CD4-positive, alpha-beta T cell treated with Interleukin-17A for 4 hours (primary cell): ENCODE measurements around the gene GPR37L1.
"Not testable (repeated sequence)": the region's sequence is repeated elsewhere in the genome, so short reads cannot be mapped to it uniquely, and the experiment has no call there.

Experiments used
- DNase-seq: peaks from one replicate; pipeline ENCODE4 v3.0.0-alpha.2; 2020; ENCODE audit warnings: mixed read lengths

Gene GPR37L1

DNA sequence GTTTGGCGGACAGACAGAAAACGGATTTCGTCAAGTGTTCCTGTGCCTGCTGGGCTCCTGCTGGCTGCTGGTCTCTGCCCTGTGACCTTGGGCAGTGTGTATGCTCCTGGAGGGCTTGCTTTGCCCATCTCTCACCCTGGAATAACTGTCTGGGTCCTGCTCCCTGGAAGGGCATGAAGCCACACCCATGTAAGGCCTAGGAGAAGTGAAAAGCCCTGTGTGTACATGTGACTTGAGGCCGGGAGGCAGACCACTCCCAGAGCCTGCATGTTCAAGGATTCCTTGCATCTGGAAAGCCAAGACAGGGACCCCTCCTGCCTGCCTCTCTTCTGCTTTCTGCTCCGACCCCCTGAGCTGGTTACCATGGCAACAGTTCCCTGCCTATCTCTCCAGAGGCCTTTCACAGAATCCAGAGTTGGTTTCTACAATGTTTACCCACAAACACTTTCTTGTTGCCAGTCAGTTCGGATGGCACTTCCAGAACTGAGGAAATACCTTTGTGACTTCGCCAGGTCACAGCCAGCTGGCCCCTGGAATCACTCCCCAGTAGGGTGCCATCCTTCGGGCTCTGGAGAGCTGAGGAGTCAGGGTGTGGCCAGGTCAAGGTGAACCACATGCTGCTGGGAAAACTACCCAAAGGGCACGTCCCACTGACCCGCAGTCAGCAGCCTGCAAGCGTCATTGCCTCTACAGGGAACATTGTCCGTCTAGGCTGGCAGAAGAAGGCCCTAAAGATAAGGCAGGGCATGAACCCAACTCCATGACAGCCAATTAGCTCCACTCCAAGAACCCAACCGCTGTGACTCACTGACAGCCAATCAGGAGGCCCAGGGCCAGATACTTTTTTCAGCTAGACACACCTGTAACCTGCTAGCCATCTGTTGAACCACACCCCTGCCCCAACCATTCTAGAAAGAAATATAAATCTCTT is 14.7 kb upstream of the GPR37L1 start:
- no peak for DNase-seq

- DNase-seq = no peak
Measured at GRCh38 chr1:202110977-202111376, 11.7 kb upstream of the GPR37L1 start.

- DNase-seq = not testable (repeated sequence)
Measured at GRCh38 chr1:202111589-202111988, 11.1 kb upstream of the GPR37L1 start.

DNA sequence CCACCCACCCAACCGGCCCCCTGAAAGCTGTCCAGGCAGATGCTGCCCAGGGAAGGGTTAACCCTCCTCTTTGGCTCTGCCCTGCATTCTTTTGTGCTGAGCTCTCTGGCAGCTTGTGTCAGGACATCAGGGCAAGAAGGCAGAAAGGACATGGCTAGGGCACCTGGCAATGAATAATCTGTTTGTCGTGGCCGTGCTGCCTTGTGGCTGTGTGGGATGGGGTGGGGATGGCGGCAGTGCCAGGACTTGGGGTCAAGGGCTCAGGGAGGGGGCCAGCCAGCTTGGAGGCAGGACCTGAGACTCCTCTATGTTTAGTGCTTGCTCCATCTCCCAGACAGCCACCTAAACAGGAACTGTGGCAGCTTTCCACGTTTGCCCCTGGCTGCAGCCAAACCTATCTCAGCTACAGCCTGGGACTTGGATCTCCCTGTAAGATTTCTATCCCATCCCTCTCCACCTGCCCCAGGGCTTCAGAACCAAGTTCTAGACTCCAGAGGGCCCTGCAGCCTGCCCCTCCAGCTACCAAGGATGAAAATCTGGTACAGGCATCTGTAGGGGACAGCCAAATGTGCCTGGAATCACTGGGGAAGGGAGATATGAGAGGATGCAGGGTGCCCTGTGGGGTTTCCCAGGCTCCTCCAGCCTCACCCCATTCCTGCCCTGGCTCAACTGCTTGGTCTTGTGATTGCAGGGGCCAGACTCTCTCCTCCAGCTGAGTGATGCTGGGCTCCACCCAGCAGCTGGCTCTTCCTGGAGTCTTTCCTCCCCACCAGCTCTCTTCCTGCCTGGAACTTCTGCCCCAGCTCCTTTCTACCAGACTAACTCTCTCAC is 9.6 kb upstream of the GPR37L1 start:
- no peak for DNase-seq

GRCh38 chr1:202113690-202114300 is 8.9 kb upstream of the GPR37L1 start:
- DNase-seq = no peak

DNA sequence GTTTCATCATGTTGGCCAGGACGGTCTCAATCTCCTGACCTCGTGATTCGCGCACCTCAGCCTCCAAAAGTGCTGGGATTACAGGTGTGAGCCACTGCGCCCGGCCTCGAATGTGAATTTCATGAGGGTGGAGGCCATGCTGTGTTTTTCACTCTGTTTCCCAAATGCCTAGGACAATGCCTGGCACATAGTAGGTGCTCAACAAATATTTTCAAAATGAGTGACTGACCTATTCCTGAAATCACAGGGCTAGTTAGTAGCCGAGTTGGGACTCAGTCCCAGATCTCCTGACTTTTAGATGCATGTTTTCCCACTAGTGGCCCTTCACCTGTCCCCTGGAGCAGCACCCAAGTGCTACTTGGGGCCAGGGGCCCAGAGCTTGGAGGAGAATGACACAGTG is 6.4 kb upstream of the GPR37L1 start:
- DNase-seq = no peak

DNA sequence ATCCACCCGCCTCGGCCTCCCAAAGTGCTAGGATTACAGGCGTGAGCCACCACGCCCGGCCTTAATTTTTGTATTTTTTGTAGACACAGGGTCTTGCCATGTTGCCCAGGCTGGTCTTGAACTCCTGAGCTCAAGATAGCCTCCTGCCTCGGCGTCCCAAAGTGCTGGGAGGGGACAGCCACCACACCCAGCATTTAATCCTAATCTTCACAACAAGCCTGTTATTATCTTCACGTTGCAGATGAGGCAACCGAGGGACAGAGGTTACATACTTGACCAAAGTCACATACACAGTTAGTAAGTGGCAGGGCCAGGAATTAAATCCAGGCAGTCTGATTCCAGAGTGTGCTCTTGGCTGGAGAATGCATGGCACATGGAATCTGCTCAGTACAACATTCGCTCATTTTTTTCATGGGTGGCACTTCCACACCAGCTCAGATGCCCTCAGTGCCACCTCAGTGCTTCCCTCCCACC is 4.8 kb upstream of the GPR37L1 start:
- no peak for DNase-seq

DNA sequence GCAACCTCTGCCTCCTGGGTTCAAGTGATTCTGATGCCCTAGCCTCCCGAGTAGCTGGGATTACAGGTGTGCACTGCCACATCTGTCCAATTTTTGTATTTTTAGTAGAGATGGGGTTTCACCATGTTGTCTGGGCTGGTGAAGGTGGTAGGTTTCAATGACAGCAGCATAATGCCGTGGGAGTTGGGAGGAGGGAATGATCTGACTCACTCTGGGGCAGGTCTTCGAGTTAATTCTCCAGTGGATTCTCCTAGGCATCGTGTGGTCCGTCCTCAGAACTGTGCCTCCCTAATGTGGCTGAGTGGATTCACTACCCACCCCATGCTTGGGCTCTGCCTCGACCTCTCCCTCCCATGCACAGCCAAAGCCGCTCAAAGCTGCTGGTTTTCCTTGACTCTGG is 1.7 kb upstream of the GPR37L1 start:
- DNase-seq = no peak

- no peak for DNase-seq
Measured at GRCh38 chr1:202123336-202123813, 658 bp downstream of the GPR37L1 start.

GRCh38 chr1:202124142-202124541 is 1.4 kb downstream of the GPR37L1 start:
- DNase-seq = no peak

- no peak for DNase-seq
Measured at GRCh38 chr1:202125611-202126010, 2.9 kb downstream of the GPR37L1 start.

DNA sequence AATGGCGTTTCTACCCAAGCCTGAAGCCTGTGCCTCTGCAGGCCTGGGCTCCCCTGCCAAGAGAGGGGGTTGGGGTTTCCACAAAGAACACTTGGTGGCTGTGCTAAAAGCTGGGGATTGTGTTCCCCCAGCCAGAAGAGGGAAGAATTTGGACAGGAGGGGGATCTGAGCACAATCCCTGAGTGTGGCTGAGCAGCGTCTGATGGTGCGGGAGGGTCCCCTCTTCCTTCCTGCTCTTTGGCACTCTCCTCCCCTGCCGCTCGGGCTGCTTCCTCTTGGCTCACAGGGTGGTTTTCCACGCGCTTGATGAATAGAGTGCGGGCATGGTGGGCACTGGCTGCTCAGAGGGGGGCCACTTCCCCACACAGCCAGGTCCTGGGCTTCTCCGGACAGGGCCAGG is 3.7 kb downstream of the GPR37L1 start:
- DNase-seq = no peak

GRCh38 chr1:202127061-202127460 is 4.3 kb downstream of the GPR37L1 start:
- DNase-seq = no peak

GRCh38 chr1:202127836-202128622 is 5.3 kb downstream of the GPR37L1 start:
- no peak for DNase-seq

DNA sequence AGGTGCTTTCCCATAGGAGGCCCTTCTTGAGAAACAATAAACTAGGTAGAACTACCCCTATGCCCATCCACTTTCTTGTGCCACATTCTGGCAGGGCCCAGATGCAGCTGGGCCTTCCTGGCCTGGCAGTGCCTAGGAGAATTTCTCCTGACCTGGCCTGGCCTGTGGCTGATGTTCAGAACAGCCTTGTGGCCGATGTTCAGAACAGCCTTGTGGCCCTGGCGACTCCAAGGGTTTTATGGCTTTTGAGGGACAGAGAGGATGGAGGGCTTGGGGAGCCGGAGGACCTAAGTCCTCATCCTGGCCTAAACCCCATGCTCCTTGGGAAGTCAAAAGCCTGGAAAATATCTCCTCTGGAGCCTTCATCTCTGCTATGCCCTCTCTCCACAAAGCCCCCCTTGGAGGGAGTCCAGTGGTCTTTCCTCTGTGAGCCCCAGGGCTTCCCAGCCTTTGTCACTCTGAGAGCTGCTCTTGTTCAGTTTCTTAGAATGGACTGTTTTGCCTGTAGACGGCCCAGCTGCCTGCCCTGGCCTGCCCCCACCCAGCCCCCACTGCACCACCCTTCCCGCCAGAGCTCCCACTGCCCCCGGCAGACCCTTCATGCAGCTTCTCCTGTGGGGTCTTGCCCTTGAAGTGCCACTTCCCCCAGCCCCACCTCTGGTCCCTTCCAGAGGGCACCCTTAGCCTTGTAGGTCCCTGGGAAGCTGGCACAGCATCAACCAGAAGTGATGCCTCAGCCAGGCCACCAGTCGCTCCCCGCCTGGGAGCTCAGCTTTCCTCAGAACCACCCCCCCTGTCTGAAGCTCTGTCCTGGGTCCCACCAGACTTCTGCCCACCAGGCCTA is 7.0 kb downstream of the GPR37L1 start:
- DNase-seq = no peak

DNA sequence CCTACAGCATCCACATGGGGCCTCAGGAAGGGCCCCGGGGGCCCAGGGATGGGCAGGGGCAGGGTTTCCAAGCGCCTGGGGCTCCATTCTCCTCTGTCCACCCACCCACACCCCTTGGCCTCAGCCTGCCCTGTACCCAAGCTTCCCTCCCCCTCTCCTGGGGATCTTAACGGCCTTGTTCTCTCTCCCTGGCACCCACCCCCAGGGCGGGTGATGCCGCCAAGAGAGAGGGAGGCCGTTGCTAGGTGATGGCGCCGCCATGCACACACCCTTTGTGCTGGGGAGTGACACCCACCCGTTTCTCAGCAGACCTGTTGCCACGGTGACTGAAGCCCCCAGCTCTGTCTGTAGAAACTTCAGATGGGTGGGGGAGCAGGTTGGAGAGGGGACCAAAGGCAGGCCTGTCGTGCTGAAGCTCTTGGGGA is 7.6 kb downstream of the GPR37L1 start:
- no peak for DNase-seq

GRCh38 chr1:202130816-202131522 is 8.3 kb downstream of the GPR37L1 start:
- DNase-seq = no peak

- DNase-seq = no peak
Measured at GRCh38 chr1:202131956-202132821, 9.5 kb downstream of the GPR37L1 start.

DNA sequence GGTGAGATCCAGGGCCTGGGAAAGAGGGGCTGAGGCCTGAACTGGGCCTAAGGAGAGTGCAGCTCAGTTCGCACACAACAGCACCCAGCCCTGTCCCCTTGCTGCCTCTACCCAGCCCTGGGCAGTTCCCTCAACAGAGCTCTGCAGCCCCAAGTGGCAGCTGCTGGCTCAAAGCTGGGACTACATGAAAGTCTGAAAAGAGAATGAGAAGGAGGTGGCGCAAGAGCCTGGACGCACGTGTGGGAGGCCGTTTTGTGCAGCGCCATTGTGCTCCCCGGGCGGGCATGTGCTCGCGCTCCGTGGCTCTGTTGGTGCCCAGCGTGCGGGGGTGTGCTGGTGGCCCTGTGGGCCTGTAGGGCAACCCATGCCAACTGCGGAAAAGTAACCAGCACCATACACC is 10.3 kb downstream of the GPR37L1 start:
- DNase-seq = no peak

GRCh38 chr1:202133496-202133895 is 10.8 kb downstream of the GPR37L1 start:
- no peak for DNase-seq
